Colonic mucosa (tissue), 4 donors: Measurements from ENCODE around the gene SIRT7. TPM values are rescaled to one million over a fixed set of nuclear protein-coding genes. Genes with fewer than 3 reads are reported as not detected.

ENCODE experiments used
- DNase-seq: peaks from one replicate; pipeline ENCODE4 v3.0.0-alpha.2; 2020
- H3K27ac ChIP-seq: fragments of 200-600 bp; one replicate; pipeline ENCODE4 v1.8.0; 2021
- H3K27me3 ChIP-seq: fragments of 200-600 bp; one replicate; pipeline ENCODE4 v1.8.0; 2021
- H3K36me3 ChIP-seq: fragments of 200-600 bp; one replicate; pipeline ENCODE4 v1.8.0; 2021
- H3K4me1 ChIP-seq: fragments of 200-600 bp; one replicate; pipeline ENCODE4 v1.8.0; 2021; ENCODE audit warnings: mild to moderate bottlenecking
- H3K4me3 ChIP-seq: fragments of 200-600 bp; one replicate; pipeline ENCODE4 v1.8.0; 2021
- H3K9ac ChIP-seq, 2 donors: one replicate each; pipeline ENCODE4 v1.7.0; 2013; ENCODE audit warnings: control low read depth in 2 of 2, low read depth in 2 of 2, low read length in 2 of 2
- H3K9me3 ChIP-seq: fragments of 200-600 bp; one replicate; pipeline ENCODE4 v1.8.0; 2021
- CTCF ChIP-seq: fragments of 200-600 bp; IDR thresholded peaks from one replicate; pipeline ENCODE4 v1.8.0; 2022; ENCODE audit warnings: antibody characterized with exemption, mild to moderate bottlenecking
- intact Hi-C: fragments of 100-400 bp; cut with DNase I; formaldehyde crosslinking; loops from one replicate; pipeline ENCODE4 v1.14.1; 2022
- total RNA-seq, 2 donors: library from RNA; stranded (reverse); fragmentation: NEBNext Ultra II Directional in 1 of 2; extraction: Animal tissue kit (Norgen Biotek cat#: 25700) in 1 of 2; gene quantifications; one replicate each; pipeline ENCODE4 v1.2.1, GENCODE V29; 2021
- donor health status: healthy.
- donor health status: DM: no; HTN: no; CAD: no.
- donor health status: DM: no; HTN: no; CAD: no.

The SIRT7 gene
- total RNA-seq, 2 donors from 2014 or later, result 43.3 to 81.9 TPM

GRCh38 chr17:81888988-81889595 is 28.9 kb downstream of the SIRT7 start:
- peaks cover 15% of the 10 kb centered on the region for H3K36me3 ChIP-seq
- no peak for DNase-seq
- H3K9me3 ChIP-seq, result no peaks in the 10 kb centered on the region
- H3K4me3 ChIP-seq, result no peak overlapping the region
- H3K27ac ChIP-seq, result no peak overlapping the region
- no peak overlapping the region for H3K9ac ChIP-seq
- no peak for TF ChIP-seq CTCF
- H3K4me1 ChIP-seq, result peaks cover 5% of the 10 kb centered on the region
- intact Hi-C loops, result no loop called here
- no peaks in the 10 kb centered on the region for H3K27me3 ChIP-seq

GRCh38 chr17:81888105-81888987 is 29.6 kb downstream of the SIRT7 start:
- no peaks in the 10 kb centered on the region for H3K9me3 ChIP-seq
- intact Hi-C loops, result no loop called here
- H3K27ac ChIP-seq, result no peak overlapping the region
- peaks cover 5% of the 10 kb centered on the region for H3K4me1 ChIP-seq
- DNase-seq, result no peak
- no peak for TF ChIP-seq CTCF
- H3K9ac ChIP-seq, result no peak overlapping the region
- no peak overlapping the region for H3K4me3 ChIP-seq
- no peaks in the 10 kb centered on the region for H3K27me3 ChIP-seq
- peaks cover 15% of the 10 kb centered on the region for H3K36me3 ChIP-seq

- no peak overlapping the region for H3K27ac ChIP-seq
Observed at GRCh38 chr17:81885869-81886548, 32.0 kb downstream of the SIRT7 start.

GRCh38 chr17:81885454-81885853 is 32.5 kb downstream of the SIRT7 start:
- H3K9ac ChIP-seq, result no peak overlapping the region
- H3K4me3 ChIP-seq, result no peak overlapping the region
- H3K4me1 ChIP-seq, result peaks cover 5% of the 10 kb centered on the region
- no peak for TF ChIP-seq CTCF
- no peak for DNase-seq
- H3K27ac ChIP-seq, result no peak overlapping the region
- H3K36me3 ChIP-seq, result peaks cover 15% of the 10 kb centered on the region
- intact Hi-C loops, result no loop called here
- H3K27me3 ChIP-seq, result no peaks in the 10 kb centered on the region
- H3K9me3 ChIP-seq, result no peaks in the 10 kb centered on the region

More at GRCh38 chr17:81885869-81886548, 32.0 kb downstream of the SIRT7 start:
- DNase-seq, result no peak
- no peak for TF ChIP-seq CTCF
- intact Hi-C loops, result no loop called here
- peaks cover 5% of the 10 kb centered on the region for H3K4me1 ChIP-seq
- no peaks in the 10 kb centered on the region for H3K9me3 ChIP-seq
- no peaks in the 10 kb centered on the region for H3K27me3 ChIP-seq
- no peak overlapping the region for H3K4me3 ChIP-seq
- H3K9ac ChIP-seq, result no peak overlapping the region
- H3K36me3 ChIP-seq, result peaks cover 15% of the 10 kb centered on the region

- DNase-seq, result no peak
Observed at GRCh38 chr17:81884968-81885367, 33.0 kb downstream of the SIRT7 start.

More at GRCh38 chr17:81884968-81885367, 33.0 kb downstream of the SIRT7 start:
- Histone ChIP-seq H3K4me1 (no peaks in the 10 kb centered on the region), H3K9me3 (no peaks in the 10 kb centered on the region), H3K27me3 (no peaks in the 10 kb centered on the region), H3K4me3 (no peak overlapping the region), H3K36me3 (peaks cover 15% of the 10 kb centered on the region), H3K27ac (no peak overlapping the region), H3K9ac (no peak overlapping the region)
- intact Hi-C loops, result no loop called here
- no peak for TF ChIP-seq CTCF
